8988T (cell line): ENCODE data around the gene RXRA.

Experiments
- DNase-seq: peaks from one replicate; pipeline ENCODE4 v3.0.0; 2011

RXRA gene

DNA sequence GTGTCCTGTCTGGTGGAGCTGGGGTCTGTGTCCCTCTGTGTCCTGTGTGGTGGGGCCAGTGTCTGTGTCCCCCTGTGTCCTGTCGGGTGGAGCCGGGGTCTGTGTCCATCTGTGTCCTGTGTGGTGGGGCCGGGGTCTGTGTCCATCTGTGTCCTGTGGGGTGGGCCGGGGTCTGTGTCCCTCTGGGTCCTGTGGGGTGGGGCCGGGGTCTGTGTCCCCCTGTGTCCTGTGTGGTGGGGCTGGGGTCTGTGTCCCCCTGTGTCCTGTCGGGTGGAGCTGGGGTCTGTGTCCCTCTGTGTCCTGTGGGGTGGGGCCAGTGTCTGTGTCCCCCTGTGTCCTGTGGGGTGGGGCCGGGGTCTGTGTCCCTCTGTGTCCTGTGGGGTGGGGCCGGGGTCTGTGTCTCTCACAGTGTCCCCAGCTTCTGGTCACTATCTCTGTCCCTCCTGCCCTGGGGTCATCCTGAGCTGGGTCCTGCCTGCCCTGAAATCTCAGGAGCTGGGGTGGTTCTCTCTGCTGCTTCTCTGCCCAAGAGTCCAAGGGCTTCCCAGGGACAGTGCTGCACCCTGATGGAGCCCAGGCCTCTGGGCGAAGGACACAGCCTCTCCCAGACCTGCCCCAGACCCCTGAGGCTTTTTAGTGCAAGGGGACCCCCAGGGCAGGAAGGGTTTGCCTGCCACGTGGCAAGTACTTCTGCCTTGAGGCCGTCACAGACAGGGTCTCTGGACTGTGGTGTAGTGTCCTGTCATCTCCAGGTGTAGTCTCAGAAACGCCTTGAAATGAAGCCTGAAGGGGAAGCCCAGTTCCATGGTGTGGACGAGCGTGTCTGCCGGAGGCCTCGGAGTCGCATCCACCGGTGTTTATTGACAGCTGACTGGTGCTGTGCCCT lies 131.3 kb downstream of the RXRA start:
- DNase-seq = no peak

- DNase-seq = no peak
Observed at GRCh38 chr9:134458207-134459108, 132.2 kb downstream of the RXRA start.

DNA sequence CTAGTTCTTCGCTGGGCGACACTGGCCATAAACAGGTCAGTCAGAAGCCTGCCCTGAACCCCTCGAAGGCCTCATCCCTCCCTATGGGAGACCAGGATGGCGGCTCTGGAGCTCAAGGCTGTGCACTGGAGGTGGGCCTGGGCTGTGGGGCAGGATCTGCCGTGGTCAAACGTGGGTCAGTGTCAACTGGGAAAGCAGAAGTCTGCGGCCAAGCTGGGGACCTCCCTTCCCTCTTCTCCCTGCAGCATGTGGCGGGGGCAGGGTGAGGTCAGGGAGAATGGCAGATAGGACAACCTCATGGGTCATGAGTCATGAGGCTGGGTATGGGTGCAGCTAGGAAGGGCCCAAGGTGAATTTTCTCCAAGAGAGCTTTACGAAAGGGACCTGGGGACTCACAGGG lies 132.9 kb downstream of the RXRA start:
- DNase-seq = no peak

DNA sequence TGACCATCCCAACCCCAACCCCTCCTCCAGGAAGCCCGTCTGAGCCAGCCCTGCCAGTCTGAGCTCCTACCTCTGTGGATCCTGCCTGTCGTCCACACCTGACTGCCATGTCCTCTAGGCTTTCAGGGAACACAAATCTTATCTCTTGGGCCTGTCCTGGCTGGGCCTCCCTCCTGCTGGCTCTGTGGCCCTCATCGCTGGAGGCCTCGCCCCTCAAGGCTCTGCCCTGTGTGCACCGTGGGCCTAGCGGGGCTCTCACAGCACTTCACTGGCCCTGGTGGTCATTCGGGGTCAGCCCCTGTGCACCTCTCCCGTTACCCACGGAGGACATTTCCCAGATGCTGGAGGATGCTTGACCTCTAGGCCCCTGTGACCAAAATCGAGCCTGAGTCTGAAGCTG lies 133.3 kb downstream of the RXRA start:
- no peak for DNase-seq

GRCh38 chr9:134460206-134460605 lies 134.0 kb downstream of the RXRA start:
- no peak for DNase-seq

- no peak for DNase-seq
Observed at GRCh38 chr9:134460896-134461295, 134.6 kb downstream of the RXRA start.

GRCh38 chr9:134461426-134461982 lies 135.2 kb downstream of the RXRA start:
- no peak for DNase-seq

DNA sequence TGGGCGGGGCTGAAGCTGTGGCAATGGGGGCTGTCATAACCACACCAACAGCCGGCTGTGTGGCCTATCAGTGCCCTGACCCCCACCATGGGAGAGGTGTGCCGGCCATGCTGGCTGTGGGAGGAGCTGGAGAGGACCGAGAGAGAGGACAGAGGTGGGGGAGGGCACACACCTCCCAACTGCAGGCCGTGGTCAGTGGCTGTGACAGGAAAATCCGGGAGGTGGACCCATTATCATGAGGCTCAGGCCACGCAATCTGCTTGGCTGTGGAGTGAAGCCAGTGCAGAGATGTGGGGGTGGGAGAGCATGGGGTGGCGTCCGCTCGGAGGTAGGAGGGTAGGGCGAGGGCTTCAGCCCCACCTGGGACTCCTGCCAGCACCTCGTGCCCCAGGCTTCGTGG lies 136.1 kb downstream of the RXRA start:
- no peak for DNase-seq

GRCh38 chr9:134463280-134463679 lies 137.0 kb downstream of the RXRA start:
- no peak for DNase-seq

- DNase-seq = no peak
Observed at GRCh38 chr9:134466869-134467616, 140.8 kb downstream of the RXRA start.

DNA sequence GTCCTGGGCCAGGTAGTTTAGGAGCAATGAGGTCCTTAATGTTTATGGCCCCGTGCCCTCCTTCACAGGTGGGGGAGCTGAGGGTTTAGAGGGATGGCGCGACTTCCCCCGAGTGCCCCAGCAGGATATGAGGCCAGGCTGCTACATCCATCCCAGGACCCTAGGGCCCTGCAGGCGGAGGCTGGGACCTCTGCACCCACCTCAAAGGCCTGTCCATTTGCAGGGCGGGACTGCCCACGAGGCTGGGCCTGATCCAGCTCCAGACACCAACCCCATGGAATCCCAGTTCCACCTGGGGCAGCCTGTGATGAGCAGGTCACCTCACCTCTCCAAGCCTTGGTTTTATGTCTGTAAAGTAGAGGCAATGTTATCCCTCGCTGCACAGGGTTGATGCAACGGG lies 142.1 kb downstream of the RXRA start:
- no peak for DNase-seq

GRCh38 chr9:134469041-134469875 lies 143.0 kb downstream of the RXRA start:
- no peak for DNase-seq

- no peak for DNase-seq
Observed at GRCh38 chr9:134472256-134472655, 146.0 kb downstream of the RXRA start.

DNA sequence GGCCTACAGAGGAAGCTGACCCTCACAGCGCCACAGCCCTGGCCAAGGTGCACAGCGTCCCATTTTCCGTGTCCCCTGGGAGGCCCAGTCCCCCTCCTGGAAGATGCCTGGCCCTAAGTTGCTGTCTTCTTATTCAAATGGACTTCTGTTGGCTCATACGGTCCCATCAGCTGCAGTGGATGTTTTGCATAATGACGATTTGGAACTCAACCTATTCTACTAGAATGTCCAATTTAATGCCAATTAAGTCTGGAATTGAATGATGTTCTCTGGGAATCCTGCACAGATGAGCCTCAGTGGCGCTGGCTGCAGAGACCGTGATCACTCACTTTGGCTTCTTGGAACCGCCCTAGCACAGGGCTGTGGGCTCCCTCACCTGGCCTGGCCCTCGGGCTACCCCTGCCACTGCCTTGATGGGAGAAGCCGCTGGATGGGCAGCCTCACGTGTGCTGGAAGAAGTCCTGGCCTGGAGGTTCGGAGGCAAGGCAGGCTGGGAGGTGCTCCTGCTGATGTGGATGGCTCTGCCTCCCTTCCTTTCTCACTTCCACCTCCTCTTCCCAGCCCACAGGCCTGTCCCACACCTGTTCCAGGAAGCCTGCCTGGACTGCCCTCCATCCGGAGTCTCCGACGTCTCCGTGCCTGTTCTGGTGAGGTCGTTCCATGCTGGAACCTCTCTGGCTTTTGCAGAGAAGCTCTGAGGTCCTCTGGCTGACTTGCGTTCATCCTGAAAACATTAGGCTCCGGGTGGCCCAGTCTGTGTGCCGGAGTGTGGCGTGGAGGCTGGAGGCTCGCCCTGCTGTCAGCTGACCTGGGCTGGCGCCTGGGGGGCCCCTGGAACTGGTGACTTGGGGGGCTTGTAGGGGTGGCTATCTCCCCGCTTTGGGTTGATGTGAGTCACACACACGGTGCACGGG lies 147.1 kb downstream of the RXRA start:
- DNase-seq = no peak

DNA sequence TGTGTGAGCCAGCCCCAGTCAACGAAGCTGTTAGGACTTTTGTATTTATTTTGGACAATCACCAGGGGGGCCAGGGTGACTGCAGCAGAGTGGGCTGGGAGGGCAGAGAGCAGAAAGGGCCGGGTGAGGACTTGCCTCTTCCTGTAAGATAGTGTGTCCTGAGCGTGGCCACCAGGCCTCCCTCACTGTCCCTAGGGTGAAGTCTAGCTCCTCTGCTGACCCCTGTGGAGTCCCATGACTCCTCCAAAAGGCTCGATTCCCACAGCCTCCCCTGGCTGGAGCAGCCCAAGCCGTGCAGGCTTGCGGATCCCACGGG lies 147.8 kb downstream of the RXRA start:
- DNase-seq = no peak

- no peak for DNase-seq
Observed at GRCh38 chr9:134475011-134475790, 148.9 kb downstream of the RXRA start.

- no peak for DNase-seq
Observed at GRCh38 chr9:134476272-134476941, 150.2 kb downstream of the RXRA start.

DNA sequence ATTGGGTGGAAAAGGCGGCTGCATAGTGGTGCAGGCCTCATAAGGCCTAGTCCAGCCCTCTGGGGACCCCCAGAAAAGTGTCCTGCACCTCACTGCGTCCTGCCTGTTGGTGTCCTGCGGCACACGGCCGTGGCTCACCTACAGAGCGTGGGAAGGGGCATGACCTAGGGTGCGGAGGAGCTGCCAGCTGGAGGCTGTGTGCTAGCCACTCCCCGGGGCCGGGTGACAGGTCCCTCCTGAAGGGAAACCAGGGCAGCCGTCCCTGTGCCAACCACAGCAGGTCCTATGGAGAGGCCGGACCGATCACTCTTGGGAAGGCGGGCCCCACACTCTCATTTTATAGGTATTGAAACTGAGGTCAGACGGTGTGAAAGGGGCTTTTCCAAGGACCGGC lies 150.7 kb downstream of the RXRA start:
- DNase-seq = no peak

- DNase-seq = no peak
Observed at GRCh38 chr9:134477342-134477925, 151.2 kb downstream of the RXRA start.
